ENCODE data around the gene ZNF668. TPM values are rescaled to one million over a fixed set of nuclear protein-coding genes. Genes with fewer than 3 reads are reported as not detected.

The ZNF668 gene
- total RNA-seq, 4 donors from 2014 or later = 15.5 to 20.3 (median 16.7) TPM

DNA sequence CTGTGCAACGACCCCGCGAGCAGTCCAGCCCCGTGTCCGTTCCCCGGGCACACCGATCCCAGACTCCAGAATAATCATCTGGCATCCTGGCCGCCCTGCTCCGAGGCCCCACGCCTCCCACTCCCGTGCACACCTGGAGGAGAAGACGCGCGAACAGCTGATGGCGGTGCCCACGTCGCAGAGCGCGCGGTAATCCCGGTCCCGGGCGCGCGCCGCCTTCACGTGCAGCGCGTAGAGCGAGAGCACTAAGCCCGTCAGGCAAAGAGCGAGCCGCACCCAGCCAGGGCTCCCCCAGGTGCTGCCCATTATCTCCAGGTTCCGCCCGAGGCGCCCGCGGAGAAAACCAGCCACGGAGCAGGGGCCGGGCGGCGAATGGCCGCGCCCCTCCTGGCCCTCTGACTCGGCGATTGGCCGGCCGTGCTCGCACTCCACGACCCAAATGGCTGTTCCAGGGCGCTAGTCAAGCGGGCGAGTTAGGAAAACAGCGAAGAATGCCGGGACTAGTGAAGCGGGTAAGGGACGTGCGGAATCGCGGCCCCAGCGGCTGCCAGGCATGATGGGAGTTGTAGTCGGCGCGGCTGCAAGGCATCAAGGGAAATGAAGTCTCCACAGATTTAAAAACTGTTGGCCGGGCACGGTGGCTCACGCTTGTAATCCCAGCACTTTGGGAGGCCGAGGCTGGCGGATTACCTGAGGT, 20.5 kb upstream of the ZNF668 start, which contains the start of gene VKORC1:
Gene VKORC1 (minus strand): TSS at position 374 of the 697 bp plus-strand sequence. CDS start 68 bp downstream, at position 306.
- DNase-seq (ENCODE audit: low spot score in 2 of 2) = peak; percentile 89 to 91
- no peaks in the 10 kb centered on the region for H3K27me3 ChIP-seq
- peaks cover 0 to 22% (median 0%) of the 10 kb centered on the region in 3 donors for H3K36me3 ChIP-seq
- TF ChIP-seq, protein P1, sequence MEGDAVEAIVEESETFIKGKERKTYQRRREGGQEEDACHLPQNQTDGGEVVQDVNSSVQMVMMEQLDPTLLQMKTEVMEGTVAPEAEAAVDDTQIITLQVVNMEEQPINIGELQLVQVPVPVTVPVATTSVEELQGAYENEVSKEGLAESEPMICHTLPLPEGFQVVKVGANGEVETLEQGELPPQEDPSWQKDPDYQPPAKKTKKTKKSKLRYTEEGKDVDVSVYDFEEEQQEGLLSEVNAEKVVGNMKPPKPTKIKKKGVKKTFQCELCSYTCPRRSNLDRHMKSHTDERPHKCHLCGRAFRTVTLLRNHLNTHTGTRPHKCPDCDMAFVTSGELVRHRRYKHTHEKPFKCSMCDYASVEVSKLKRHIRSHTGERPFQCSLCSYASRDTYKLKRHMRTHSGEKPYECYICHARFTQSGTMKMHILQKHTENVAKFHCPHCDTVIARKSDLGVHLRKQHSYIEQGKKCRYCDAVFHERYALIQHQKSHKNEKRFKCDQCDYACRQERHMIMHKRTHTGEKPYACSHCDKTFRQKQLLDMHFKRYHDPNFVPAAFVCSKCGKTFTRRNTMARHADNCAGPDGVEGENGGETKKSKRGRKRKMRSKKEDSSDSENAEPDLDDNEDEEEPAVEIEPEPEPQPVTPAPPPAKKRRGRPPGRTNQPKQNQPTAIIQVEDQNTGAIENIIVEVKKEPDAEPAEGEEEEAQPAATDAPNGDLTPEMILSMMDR (IDR thresholded peaks at IDR 0.05) = peak in 2 of 5 experiments; percentile 37 to 43
- TF ChIP-seq POLR2A (IDR thresholded peaks at IDR 0.05) (peak; percentile 5 to 75), EP300 (IDR thresholded peaks at IDR 0.05) (peak; percentile 64 to 93)
- peaks cover 0 to 29% (median 11%) of the 10 kb centered on the region in 4 donors for H3K4me1 ChIP-seq
- H3K27ac ChIP-seq = peak within 1 kb of the TSS; percentile 58 to 89 (median 84)
- 1% methylated on average over 67 of the region's 69 CpGs for WGBS, 2 donors
- H3K4me3 ChIP-seq = peak within 1 kb of the TSS; percentile 69 to 82 (median 76)
- H3K9me3 ChIP-seq = no peaks in the 10 kb centered on the region

DNA sequence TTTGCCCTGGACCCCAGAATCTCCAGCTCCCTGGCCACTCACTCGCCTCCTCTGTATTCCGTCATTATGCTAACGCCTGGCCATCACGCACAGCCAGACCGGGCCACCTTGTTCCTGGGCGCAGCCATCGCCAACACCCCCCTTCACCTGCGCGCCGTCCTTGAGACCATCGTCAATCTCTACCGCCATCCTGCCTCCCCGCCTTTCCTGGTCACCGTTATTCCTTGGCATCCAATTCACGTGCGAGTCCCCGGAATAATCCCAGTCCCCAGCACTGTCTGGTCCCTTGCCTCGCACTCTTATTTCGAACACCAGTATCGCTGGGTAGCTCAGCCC, 20.0 kb upstream of the ZNF668 start:
- H3K27ac ChIP-seq = peak overlapping the region; percentile 58 to 89 (median 84)
- no peaks in the 10 kb centered on the region for H3K27me3 ChIP-seq
- H3K4me3 ChIP-seq = peak overlapping the region; percentile 69 to 82 (median 76)
- 0 to 1% methylated on average over 20 of the region's 20 CpGs for whole genome bisulfite sequencing, 2 donors
- TF ChIP-seq, protein P1 (IDR thresholded peaks at IDR 0.05) = no peak
- no peak for TF ChIP-seq EP300 (IDR thresholded peaks at IDR 0.05)
- TF ChIP-seq POLR2A (IDR thresholded peaks at IDR 0.05) = no peak
- H3K4me1 ChIP-seq = peaks cover 0 to 29% (median 11%) of the 10 kb centered on the region in 4 donors
- DNase-seq (ENCODE audit: low spot score in 2 of 2) = no peak
- no peaks in the 10 kb centered on the region for H3K9me3 ChIP-seq
- peaks cover 0 to 27% (median 0%) of the 10 kb centered on the region in 3 donors for H3K36me3 ChIP-seq

DNA sequence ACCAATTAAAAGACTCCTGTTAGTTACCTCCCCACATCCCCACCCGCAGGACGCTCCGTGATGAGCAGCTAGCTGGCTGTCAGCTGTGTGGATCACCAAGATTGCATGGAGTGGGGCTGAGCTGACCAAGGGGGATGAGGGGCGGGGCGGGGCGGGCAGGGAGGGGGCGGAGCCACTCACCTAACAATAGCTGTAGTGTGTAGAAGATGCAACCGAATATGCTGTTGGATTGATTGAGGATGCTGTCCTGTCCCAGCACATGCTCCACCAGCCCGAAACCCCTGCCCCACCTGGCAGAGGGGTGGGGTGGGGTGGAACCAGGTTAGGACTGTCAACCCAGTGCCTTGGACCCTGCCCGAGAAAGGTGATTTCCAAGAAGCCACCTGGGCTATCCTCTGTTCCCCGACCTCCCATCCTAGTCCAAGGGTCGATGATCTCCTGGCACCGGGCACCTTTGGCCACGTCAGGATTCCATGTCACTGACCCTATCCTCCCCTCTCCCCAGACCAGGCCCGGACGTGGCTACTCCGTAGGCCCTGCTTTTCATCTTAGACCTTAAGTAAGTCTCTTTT, 19.2 kb upstream of the ZNF668 start:
- TF ChIP-seq, protein P1 (IDR thresholded peaks at IDR 0.05) = no peak
- TF ChIP-seq EP300 (IDR thresholded peaks at IDR 0.05) (no peak), POLR2A (IDR thresholded peaks at IDR 0.05) (no peak)
- peaks cover 0 to 29% (median 11%) of the 10 kb centered on the region in 4 donors for H3K4me1 ChIP-seq
- H3K27ac ChIP-seq = peak overlapping the region in 3 of 4 donors; percentile 17 to 89 (median 88)
- no peaks in the 10 kb centered on the region for H3K9me3 ChIP-seq
- H3K36me3 ChIP-seq = peaks cover 0 to 35% (median 0%) of the 10 kb centered on the region in 3 donors
- peak overlapping the region in 3 of 4 donors; percentile 73 to 82 (median 79) for H3K4me3 ChIP-seq
- DNase-seq (ENCODE audit: low spot score in 2 of 2) = no peak
- WGBS, 2 donors = 33 to 37% methylated on average over 12 to 17 of the region's 17 CpGs
- H3K27me3 ChIP-seq = no peaks in the 10 kb centered on the region

DNA sequence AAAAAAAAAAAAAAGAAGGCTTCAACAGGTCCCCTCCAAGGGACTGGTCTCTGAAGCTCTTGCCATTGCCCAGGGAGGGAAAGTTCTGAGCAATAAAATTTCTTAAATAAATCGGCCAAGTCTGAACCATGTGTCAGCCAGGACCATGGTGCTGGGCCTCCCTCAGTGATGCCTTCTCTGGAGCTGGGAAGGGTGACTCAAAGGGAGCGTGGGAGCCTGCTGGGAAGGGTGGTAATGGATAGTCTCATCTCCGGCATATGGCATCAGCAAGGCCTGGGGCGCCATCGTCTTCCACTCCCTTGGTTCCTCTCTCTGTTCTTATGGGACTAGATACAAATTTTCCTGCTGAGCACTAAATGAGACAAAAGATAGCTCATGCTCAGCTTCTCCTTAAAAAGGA, 18.3 kb upstream of the ZNF668 start:
- peaks cover 0 to 29% (median 11%) of the 10 kb centered on the region in 4 donors for H3K4me1 ChIP-seq
- H3K36me3 ChIP-seq = peaks cover 0 to 44% (median 0%) of the 10 kb centered on the region in 3 donors
- TF ChIP-seq POLR2A (IDR thresholded peaks at IDR 0.05) (no peak), EP300 (IDR thresholded peaks at IDR 0.05) (no peak)
- TF ChIP-seq, protein P1 (IDR thresholded peaks at IDR 0.05) = no peak
- 84 to 94% methylated on average over 5 of the region's 5 CpGs for WGBS, 2 donors
- peak overlapping the region in 2 of 4 donors; percentile 88 to 89 for H3K27ac ChIP-seq
- H3K27me3 ChIP-seq = no peaks in the 10 kb centered on the region
- H3K9me3 ChIP-seq = no peaks in the 10 kb centered on the region
- DNase-seq (ENCODE audit: low spot score in 2 of 2) = no peak
- H3K4me3 ChIP-seq = no peak overlapping the region

DNA sequence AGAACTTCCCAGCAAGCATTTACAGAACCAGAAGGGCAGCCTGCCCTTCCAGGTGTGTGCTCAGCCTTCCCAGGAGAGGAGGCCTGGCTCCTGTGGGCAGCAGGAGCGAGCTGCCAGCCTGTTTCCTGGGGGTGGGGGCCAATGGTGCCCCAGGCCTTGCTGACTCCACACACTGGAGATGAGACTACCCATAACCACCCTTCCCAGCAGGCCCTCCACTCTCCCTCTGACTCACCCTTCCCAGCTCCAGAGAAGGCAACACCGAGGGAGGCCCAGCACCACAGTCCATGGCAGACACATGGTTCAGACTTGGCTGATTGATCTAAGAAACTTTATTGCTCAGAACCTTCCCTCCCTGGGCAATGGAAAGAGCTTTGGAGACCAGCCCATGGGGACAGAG, 16.5 kb upstream of the ZNF668 start:
- TF ChIP-seq POLR2A (IDR thresholded peaks at IDR 0.05) (no peak), EP300 (IDR thresholded peaks at IDR 0.05) (no peak)
- TF ChIP-seq, protein P1 (IDR thresholded peaks at IDR 0.05) = no peak
- Histone ChIP-seq H3K27me3 (no peaks in the 10 kb centered on the region), H3K9me3 (no peaks in the 10 kb centered on the region), H3K4me1 (peaks cover 0 to 25% (median 11%) of the 10 kb centered on the region in 4 donors), H3K27ac (no peak overlapping the region), H3K36me3 (peaks cover 0 to 62% (median 0%) of the 10 kb centered on the region in 3 donors), H3K4me3 (no peak overlapping the region)
- DNase-seq (ENCODE audit: low spot score in 2 of 2) = no peak
- 86 to 91% methylated on average over 2 of the region's 2 CpGs for WGBS, 2 donors
